ENCODE measurements around the gene GSDME. TPM values are rescaled to one million over a fixed set of nuclear protein-coding genes. Genes with fewer than 3 reads are reported as not detected.

Gene GSDME
- total and polyA plus RNA-seq, 10 of the 15 experiments (the other 5 are each of a cell fraction or from before 2014, with no cell fraction given), result 23.7 to 245 (median 128) TPM

GRCh38 chr7:24652251-24652939 is 104.9 kb downstream of the GSDME start:
- Histone ChIP-seq H3K27ac (ENCODE audit: control insufficient read depth, insufficient read depth) (no peak overlapping the region), H3K4me2 (ENCODE audit: control insufficient read depth, insufficient read depth) (no peak overlapping the region), H3K27me3 (replicated peaks in 1 of 2; ENCODE audit: control insufficient read depth in 2 of 2, insufficient read depth in 2 of 2, low read length in 1 of 2) (no peaks in the 10 kb centered on the region), H3K4me1 (ENCODE audit: control insufficient read depth, insufficient read depth, low read length) (no peaks in the 10 kb centered on the region), H2AFZ (ENCODE audit: control insufficient read depth, low read depth, low read length) (no peak overlapping the region), H3K36me3 (ENCODE audit: control insufficient read depth in 2 of 2, insufficient read depth in 2 of 2, low read length in 1 of 2) (no peaks in the 10 kb centered on the region; a peak in 1 of 4 replicates), H3K9ac (ENCODE audit: control insufficient read depth, insufficient read depth, low read length) (no peak overlapping the region), H3K4me3 (no peak overlapping the region), H3K9me3 (replicated peaks; ENCODE audit: control insufficient read depth, insufficient read depth, low read length) (no peaks in the 10 kb centered on the region), H3K79me2 (ENCODE audit: control insufficient read depth, insufficient read depth, low read length) (no peaks in the 10 kb centered on the region; the same call in 1 of the 2 replicates), H4K20me1 (ENCODE audit: control insufficient read depth, insufficient read depth) (no peaks in the 10 kb centered on the region)
- ChIA-PET CTCF (interaction anchor here (1.1 to 2.1 kb wide), 4 partner anchors 12 to 76 kb away, joined by 6 to 10 read pairs (median 8); no protein-coding TSS in a partner anchor), SMC1A (ENCODE audit: uncharacterized antibody, unreplicated experiment) (interaction anchor here (1.1 to 3.2 kb wide), 2 partner anchors 76 to 392 kb away, joined by 3 to 17 read pairs; no protein-coding TSS in a partner anchor), POLR2A (no interaction called here), RAD21 (ENCODE audit: unreplicated experiment) (interaction anchor here (2.0 kb wide), 1 partner anchor 54 kb away, joined by 4 read pairs; no protein-coding TSS in a partner anchor)
- intact Hi-C loops (cut with micrococcal nuclease; ENCODE audit: unreplicated experiment), result no loop called here
- no peak for TF ChIP-seq STAT3 (IDR thresholded peaks at IDR 0.05; ENCODE audit: low read depth, low read length)
- no peak for TF ChIP-seq DPF2 (IDR thresholded peaks at IDR 0.05)
- TF ChIP-seq SPI1 (IDR thresholded peaks at IDR 0.05; ENCODE audit: borderline replicate concordance, insufficient read depth, low read depth, low read length), result no peak
- no peak for TF ChIP-seq EGR1 (IDR thresholded peaks at IDR 0.05; ENCODE audit: borderline replicate concordance in 1 of 2, low read depth in 2 of 2, low read length in 2 of 2)
- TF ChIP-seq PKNOX1 (IDR thresholded peaks at IDR 0.05), result no peak
- TF ChIP-seq NR2F1 (conservative IDR thresholded peaks at IDR 0.05), result no peak
- TF ChIP-seq EED (IDR thresholded peaks at IDR 0.05; ENCODE audit: low read depth), result no peak
- no peak for TF ChIP-seq CEBPZ (IDR thresholded peaks at IDR 0.05; ENCODE audit: low read depth, low read length)
- no peak for TF ChIP-seq TARDBP (IDR thresholded peaks at IDR 0.05; ENCODE audit: borderline replicate concordance)
- no peak for TF ChIP-seq ESRRA (IDR thresholded peaks at IDR 0.05; ENCODE audit: low read length)
- TF ChIP-seq ZZZ3 (IDR thresholded peaks at IDR 0.05; ENCODE audit: control insufficient read depth, insufficient read length, low read depth), result no peak
- TF ChIP-seq SIN3A (IDR thresholded peaks at IDR 0.05; ENCODE audit: low read depth, low read length), result no peak
- no peak for ATAC-seq
- BruUV-seq (replicated peaks), result no TSS peak
- WGBS (ENCODE audit: insufficient coverage, insufficient replicate concordance, low lambda C conversion rate, missing lambda C conversion rate), result 94% methylated on average over 5 of the region's 5 CpGs
- no peak for FAIRE-seq
- no peak for DNase-seq (ENCODE audit: low read depth, low spot score)
- in situ Hi-C loops (cut with MboI), result no loop called here
